Jurkat, Clone E6-1 (cell line): ENCODE measurements around the gene YEATS2.
"Not testable (repeated sequence)": the region's sequence is repeated elsewhere in the genome, so short reads cannot be mapped to it uniquely, and the experiment has no call there.

Experiments
- DNase-seq: peaks from one replicate; pipeline ENCODE4 v3.0.0-alpha.2; 2011; ENCODE audit warnings: low read depth, low spot score
- H3K4me3 ChIP-seq: 2 replicates; pipeline ENCODE4 v1.5.1; 2011; ENCODE audit warnings: mild to moderate bottlenecking, low read length, control low read depth, moderate library complexity

YEATS2 gene

DNA sequence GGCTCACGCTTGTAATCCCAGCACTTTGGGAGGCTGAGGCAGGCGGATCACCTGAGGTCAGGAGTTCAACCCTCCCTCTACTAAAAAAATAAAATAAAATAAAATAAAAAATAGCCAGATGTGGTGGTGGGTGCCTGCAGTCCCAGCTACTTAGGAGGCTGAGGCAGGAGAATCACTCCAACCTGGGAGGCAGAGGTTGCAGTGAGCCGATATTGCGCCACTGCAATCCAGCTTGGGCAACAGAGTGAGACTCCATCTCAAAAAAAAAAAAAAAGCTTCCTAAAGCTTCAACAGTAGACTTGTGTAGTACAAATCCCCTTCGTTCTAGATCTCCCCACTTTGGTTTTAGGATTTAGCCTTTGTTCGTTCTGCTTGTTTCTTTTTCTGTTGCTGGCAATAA is 6.3 kb downstream of the YEATS2 start:
- DNase-seq, result not testable (repeated sequence)

DNA sequence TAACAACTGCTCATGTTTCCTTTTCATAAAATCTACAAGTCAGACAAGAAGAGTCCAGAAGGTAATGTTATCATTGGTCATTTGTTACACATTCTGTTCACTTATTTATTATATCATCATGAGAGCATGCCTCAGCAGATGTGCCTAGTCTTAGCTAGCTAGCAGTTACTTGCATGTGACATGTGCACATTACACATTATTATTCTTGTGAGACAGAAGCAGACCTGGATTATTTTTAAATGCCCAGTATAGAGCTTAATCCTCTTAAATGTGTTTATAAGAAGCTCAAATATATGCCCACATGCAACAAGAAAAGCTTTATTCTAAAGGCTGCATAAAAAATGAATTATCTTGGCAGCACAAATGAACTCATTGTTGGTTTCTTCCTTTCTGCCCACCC is 12.6 kb downstream of the YEATS2 start:
- DNase-seq, result no peak
- no peak overlapping the region for H3K4me3 ChIP-seq

More for the DNA sequence above, 6.3 kb downstream of the YEATS2 start:
- H3K4me3 ChIP-seq, result not testable (repeated sequence)

DNA sequence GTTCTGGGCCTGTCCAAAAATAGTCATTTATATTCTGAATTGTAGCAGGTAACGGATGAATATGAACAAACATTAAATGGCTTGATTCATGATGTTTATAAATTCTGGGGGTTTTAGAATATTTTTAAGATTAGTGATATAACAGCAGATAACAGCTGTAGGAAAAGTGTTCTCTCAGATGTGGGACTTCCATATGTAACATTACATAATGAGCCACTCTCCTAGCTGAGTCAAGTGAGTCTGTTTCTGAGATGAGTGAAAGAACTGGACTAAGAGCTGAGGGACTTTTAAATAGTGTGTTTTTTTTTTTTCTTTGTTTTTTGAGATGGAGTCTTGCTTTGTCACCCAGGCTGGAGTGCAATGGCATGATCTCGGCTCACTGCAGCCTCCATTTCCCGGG is 13.9 kb downstream of the YEATS2 start:
- no peak for DNase-seq
- H3K4me3 ChIP-seq, result no peak overlapping the region

DNA sequence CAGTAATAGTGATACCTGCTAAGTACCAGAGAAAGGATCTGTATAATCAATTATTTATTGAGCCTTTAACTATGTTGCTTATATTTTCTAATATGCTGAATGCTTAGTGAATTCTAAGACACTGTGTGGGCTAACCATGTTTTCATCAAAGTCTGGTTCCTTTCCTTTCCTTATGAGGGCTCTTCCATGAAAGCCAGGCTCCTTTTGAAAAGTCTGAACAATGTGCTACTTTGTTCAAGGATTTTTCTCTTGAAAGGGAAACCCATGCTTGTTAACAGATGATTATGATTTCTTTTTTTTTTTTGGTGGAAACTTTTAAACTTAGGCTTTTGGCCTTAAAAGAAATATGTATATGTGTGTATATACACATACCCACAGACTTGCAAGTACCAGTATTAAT is 17.0 kb downstream of the YEATS2 start:
- H3K4me3 ChIP-seq, result no peak overlapping the region
- DNase-seq, result no peak

DNA sequence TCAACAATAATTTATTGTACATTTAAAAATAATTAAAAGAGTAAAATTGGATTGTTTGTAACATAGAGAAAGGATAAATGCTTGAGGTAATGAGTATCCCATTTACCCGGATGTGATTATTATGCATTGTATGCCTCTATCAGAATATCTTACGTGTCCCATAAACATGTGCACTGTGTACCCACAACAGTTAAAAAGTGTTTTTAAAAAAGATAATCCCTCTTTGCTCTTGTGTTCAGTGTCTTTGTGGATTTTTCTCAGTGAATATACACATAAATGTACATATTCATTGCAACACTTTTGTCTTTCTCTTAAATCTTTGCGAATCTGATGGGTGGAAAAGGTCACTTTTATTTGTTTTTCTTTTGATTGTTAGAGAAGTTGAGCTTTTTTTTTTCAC is 20.4 kb downstream of the YEATS2 start:
- no peak overlapping the region for H3K4me3 ChIP-seq
- no peak for DNase-seq

DNA sequence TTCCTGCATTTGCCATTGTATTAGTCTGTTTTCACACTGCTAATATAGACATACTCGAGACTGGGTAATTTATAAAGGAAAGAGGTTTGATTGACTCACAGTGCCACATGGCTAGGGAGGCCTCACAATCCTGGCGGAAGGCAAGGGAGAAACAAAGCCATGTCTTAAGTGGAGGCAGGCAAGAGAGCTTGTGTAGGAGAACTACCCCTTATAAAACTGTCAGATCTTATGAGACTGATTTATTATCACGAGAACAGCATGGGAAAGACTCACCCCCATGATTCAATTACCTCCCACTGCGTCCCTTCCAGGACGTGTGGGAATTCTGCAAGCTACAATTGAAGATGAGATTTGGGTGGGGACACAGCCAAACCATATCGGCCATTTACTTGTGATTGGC is 27.8 kb downstream of the YEATS2 start:
- no peak for DNase-seq
- H3K4me3 ChIP-seq, result no peak overlapping the region

DNA sequence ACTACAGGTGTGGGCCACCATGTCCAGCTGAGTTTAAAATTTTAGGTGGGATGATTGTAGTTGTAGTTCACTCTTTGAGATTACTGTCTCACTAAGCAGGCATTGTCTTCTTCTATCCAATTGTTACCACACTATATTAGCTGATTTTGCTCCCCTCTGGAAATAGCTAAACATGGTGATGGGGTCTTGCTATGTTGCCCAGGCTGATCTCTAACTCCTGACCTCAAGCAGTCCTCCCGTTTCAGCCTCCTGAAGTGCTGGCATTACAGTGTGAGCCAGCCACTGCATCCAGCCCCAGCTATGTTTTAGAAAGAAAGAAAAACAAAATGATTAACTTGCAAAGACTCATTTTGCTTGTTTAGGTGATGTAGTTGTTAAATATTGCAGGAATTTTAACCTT is 30.6 kb downstream of the YEATS2 start:
- no peak for DNase-seq
- H3K4me3 ChIP-seq, result no peak overlapping the region

DNA sequence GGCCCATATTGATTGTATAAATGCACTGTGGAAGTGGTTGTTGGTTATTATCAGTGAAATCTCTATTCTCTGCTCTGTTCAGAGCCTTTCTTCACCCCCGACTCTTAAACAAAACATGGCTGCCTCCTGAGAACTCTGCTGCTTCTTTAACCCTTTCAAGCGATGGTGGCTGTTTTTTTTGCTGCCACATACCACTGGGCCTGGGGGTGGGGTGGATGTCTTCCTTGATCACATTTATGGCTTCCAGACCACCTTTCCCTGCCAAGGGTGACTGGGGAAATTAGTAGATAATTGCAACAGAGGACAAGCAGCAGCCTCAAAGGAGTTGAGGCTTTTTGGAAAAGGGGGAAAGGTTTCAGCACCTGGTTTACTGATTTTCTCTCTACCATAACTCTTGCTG is 32.8 kb downstream of the YEATS2 start:
- no peak for DNase-seq

DNA sequence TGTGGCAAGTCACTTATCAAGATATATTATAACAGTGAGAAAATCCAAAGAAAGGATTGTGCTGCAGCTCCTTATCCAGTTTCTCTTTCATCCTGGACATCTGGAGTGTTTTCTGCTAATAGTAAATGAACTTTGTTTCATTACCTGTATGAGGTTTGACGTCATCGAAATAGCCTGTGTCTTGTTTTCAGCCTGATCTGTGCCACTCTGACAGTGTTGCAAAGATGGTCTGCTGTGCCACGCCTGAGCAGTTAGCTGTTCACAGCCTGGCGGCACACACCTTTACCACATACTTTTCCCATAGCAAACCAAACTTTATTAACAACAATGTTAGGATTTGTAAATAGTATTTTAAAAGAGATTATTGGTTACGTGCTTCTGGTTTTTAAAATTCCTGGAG is 34.0 kb downstream of the YEATS2 start:
- no peak for DNase-seq
- H3K4me3 ChIP-seq, result no peak overlapping the region

More for the DNA sequence above, 32.8 kb downstream of the YEATS2 start:
- H3K4me3 ChIP-seq, result no peak overlapping the region

DNA sequence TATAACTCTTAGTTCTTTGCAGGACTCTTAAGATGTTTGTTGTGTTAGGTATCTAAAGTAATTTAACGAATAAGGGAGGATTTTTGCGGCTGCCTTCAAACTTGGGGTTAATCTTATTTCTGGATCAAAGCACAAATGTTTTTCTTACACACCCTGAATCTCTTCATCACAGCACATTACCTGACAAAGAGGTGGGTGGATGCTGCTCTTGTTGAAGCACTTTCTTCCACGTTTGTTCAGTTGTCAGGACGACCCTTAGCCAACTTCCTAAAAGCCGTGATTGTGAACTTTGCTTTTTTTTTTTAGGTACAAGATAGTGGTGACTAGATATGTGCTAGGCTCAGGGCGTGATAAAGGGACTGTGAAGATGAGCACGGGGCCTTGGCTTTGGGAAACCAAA is 36.0 kb downstream of the YEATS2 start:
- DNase-seq, result no peak
- H3K4me3 ChIP-seq, result no peak overlapping the region

DNA sequence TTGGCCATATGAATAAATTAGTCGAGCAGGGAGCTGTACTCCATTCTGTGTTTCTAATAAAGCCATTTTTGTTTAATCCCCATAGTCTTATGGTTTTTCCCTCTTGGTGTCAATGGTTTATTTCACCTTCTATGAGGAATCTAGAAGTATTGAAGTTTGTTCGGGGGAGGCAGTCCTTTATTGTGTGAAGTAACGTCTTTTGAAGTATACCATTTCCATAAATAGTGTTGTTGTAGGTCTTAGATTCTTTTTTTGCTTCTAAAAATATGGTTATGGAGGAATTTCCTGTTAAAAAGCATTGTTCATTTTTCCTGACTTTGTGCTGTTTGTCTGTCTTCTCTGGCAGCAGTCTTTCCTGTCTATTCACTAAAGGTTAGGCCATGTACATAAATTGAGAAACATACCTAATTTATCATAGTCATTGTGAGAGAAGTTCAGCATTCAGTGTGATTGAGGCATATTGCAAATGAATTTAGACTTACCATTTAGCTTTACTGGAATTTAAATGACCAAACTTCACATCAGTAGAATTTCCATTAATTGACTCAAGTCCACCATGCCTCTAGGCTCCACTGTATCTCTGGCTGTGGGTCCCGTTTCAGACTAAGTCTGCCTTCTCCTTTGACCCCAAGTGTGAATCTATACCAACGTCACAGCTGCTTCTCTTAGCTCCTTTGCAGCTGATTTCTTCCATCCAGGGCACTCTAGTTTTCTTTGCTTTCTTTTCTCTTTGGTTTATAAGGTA is 37.3 kb downstream of the YEATS2 start:
- DNase-seq, result no peak
- no peak overlapping the region for H3K4me3 ChIP-seq

DNA sequence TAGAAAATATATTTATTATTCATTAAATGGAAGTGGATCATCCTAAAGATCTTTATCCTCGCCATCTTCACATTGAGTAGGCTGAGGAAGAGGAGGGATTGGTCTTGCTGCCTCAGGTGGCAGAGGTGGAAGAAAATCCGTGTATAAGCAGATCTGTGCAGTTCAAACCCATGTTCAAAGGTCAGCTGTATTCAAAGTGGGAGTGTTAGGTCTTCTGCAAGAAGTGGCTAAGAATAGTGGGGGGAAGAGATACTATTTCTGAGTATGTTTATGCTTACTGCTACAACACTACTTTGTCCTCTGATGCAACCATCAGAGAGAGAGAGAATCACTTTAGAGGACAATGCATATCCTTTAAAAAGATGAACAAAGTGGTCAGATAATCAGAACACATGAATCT is 39.5 kb downstream of the YEATS2 start:
- H3K4me3 ChIP-seq, result no peak overlapping the region
- no peak for DNase-seq

DNA sequence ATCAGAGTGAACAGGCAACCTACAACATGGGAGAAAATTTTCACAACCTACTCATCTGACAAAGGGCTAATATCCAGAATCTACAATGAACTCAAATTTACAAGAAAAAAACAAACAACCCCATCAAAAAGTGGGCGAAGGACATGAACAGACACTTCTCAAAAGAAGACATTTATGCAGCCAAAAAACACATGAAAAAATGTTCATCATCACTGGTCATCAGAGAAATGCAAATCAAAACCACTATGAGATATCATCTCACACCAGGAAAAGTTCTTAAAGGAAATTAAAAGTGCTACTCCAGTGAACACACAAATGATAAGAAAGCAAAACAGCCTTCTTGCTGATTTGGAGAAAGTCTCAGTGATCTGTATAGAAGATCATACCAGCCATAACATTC is 42.6 kb downstream of the YEATS2 start:
- not testable (repeated sequence) for DNase-seq, H3K4me3 ChIP-seq

DNA sequence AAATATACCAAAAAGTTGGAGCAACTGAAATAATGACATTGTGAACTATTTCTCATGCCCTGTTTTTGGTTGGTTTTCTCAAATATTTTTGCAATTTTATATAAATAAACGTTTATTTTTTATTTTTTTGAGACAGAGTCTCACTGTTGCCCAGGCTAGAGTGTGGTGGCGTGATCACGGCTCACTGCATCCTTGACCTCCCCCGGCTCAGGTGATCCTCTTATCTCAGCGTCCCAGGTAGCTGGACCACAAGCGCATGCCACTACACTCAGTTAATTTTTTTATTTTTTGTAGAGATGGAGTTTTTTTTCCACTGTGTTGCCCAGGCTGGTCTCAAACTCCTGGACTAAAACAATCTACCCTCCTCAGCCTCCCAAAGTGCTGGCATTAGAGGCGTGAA is 45.6 kb downstream of the YEATS2 start:
- DNase-seq, result no peak

DNA sequence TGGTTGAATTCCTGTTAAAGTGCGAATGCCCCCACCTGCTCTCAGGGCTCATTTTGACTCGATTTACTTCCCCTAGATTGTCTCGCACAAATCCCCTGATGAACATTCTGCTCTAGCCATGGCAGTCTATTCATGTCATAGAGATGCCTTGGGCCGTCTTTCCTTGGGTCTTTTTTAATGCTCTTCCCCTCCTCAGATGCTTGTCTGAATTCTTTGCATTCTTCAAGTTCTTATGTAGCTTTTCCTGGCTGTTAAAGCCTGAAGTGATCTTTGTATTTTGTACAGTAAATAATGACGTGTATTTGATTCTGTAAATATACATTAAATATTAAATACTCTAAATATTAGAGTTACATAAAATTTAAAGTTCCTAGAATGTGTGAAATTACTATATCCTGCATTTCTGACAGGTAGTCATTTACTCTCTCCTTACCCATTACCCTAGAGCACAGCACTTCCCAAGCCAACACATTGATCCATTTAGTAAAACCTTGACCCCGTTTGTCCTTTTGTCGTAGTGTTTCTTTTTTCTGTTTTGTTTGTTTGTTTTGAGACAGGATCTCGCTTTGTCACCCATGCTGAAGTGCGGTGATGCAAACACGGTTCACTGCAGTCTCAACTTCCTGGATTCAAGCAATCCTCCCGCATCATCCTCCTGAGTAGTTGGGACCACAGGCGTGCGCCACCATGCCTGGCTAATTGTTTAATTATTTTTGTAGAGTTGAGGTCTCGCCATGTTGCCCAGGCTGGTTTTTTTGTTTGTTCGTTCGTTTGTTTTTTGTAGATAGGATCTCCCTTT is 47.9 kb downstream of the YEATS2 start:
- DNase-seq, result no peak
- H3K4me3 ChIP-seq, result no peak overlapping the region

More for the DNA sequence above, 45.6 kb downstream of the YEATS2 start:
- H3K4me3 ChIP-seq, result no peak overlapping the region

DNA sequence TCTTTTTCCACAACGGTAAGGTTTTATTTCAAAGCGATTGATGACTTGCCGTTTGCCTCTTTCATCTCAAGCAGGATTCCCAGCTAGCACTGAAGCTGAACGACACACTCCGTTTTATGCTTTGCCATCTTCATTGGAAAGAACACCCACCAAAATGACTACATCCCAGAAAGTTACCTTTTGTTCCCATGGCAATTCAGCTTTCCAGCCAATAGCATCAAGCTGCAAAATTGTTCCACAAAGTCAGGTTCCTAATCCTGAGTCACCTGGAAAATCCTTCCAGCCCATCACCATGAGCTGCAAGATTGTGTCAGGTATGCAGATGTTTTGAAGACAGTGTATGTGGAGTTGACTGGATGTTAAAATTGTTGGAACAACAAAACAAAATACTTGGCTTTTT is 56.5 kb downstream of the YEATS2 start:
- DNase-seq, result no peak
- H3K4me3 ChIP-seq, result no peak overlapping the region

DNA sequence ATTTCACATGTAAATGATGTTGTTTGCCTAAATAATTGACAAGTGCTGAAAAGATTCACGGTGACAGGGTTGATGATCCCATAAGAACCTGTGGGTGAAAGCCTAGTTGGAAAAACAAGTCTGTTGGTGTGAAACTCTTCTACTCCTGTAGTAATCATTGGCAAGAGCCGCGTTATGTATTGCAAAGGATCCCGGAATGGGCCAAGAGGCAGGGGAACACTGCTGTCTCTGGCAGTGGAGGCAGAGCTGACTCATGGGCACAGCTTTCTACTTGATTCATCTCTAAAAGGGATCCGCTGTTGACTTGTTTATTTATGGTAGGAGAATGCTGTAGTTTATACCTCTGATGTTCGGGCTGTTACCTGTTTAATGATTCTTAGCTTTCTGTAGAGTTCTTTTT is 64.7 kb downstream of the YEATS2 start:
- no peak for DNase-seq
- H3K4me3 ChIP-seq, result no peak overlapping the region

DNA sequence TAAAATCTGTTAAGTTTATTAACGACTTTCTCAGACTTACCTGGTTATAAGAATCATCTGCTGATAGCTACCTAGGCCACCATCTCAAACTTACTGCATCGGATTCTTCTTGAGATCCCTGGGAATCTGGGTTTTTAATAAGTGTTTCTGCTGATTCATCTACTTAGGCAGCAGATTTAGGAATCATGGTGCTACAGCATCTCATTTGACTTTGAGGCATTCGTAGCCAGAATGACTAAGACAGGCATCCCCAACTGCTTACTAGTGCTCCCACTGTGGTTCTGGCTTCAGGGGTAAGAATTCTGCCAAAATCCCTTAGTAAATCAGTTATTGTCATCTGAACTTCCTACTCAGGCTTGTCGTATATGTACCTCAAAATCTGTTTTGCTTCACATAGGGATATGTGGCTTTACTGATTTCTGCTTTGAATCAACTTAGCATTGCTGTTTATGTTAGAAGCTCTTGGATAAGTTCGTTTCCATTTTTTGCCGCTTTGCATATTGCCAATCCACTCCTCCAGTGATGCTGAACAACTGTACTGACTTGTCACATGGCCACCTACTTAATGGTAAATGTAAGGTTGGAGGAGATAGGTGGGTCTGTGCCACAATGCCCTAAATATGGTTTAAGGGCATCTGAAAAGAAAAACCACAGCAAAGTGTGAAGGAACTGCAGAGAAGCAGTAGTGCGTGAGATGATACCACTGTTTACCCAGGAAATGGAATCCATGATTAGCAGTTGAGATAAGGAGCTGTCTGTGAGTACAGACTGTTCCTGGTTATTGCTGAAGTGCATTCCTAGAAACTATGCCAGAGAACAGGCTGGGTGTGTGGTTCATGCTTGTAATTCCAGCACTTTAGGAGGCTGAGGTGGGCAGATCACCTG is 67.5 kb downstream of the YEATS2 start:
- DNase-seq, result peak; percentile 87
- no peak overlapping the region for H3K4me3 ChIP-seq

DNA sequence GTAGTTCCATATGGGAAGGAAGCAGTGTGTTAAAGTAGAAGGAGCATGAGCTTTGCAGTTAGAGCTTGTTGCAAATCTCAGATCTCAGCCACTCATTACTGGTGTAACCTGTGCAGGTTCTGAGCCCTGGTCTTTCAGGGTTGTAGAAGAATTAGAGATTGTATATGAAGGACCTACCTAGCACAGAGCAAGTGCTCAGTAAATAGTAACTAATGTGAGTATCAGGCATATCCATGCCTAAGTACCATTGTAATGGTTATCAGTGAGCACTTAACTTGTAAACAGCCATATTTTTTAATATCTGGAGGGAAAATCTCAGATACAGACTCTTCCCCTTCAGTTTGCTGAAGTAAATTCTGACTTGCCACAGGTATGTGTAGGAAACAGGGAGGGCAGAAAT is 68.5 kb downstream of the YEATS2 start:
- no peak for DNase-seq
- no peak overlapping the region for H3K4me3 ChIP-seq
